Measurements from ENCODE around the gene TEAD1. TPM values are rescaled to one million over a fixed set of nuclear protein-coding genes. Genes with fewer than 3 reads are reported as not detected.
A peak's percentile ranks its signal among the peaks of the same experiment; 100 is the strongest.

Gene TEAD1
- total RNA-seq, 4 donors from 2014 or later: 184 to 272 (median 208) TPM

GRCh38 chr11:12799334-12799835 is 125.2 kb downstream of the TEAD1 start:
- Histone ChIP-seq H3K36me3 (peaks cover 0 to 6% of the 10 kb centered on the region in 2 donors), H3K27me3 (no peaks in the 10 kb centered on the region), H3K4me1 (peaks cover 3 to 65% (median 18%) of the 10 kb centered on the region in 3 donors), H3K27ac (peak overlapping the region in 2 of 4 donors; percentile 46 to 52), H3K9me3 (no peaks in the 10 kb centered on the region), H3K4me3 (no peak overlapping the region)
- no peak for ATAC-seq
- WGBS, 2 donors (ENCODE audit: low coverage in 1 of 2): 24 to 32% methylated on average over 4 of the region's 4 CpGs
- TF ChIP-seq POLR2A (IDR thresholded peaks at IDR 0.05) (no peak), CTCF (IDR thresholded peaks at IDR 0.05) (no peak), EP300 (IDR thresholded peaks at IDR 0.05) (no peak)

- H3K27me3 ChIP-seq: no peaks in the 10 kb centered on the region
- H3K4me1 ChIP-seq: peaks cover 3 to 73% (median 18%) of the 10 kb centered on the region in 3 donors
- TF ChIP-seq EP300 (IDR thresholded peaks at IDR 0.05) (no peak), POLR2AphosphoS5 (IDR thresholded peaks at IDR 0.05) (no peak), CTCF (IDR thresholded peaks at IDR 0.05) (no peak), POLR2A (IDR thresholded peaks at IDR 0.05) (no peak)
- H3K36me3 ChIP-seq: no peaks in the 10 kb centered on the region
- no peak overlapping the region for H3K4me3 ChIP-seq
- 33 to 40% methylated on average over 6 to 8 of the region's 8 CpGs for WGBS, 2 donors (ENCODE audit: low coverage in 1 of 2)
- H3K27ac ChIP-seq: peak overlapping the region; percentile 20 to 52 (median 45)
- ATAC-seq: no peak
- H3K9me3 ChIP-seq: no peaks in the 10 kb centered on the region
Measured at GRCh38 chr11:12800032-12800671, 125.9 kb downstream of the TEAD1 start.

GRCh38 chr11:12800871-12801270 is 126.7 kb downstream of the TEAD1 start:
- Histone ChIP-seq H3K4me3 (no peak overlapping the region), H3K36me3 (no peaks in the 10 kb centered on the region), H3K9me3 (no peaks in the 10 kb centered on the region), H3K27ac (peak overlapping the region; percentile 20 to 64 (median 49)), H3K27me3 (no peaks in the 10 kb centered on the region), H3K4me1 (peaks cover 3 to 75% (median 18%) of the 10 kb centered on the region in 3 donors)
- WGBS, 2 donors (ENCODE audit: low coverage in 1 of 2): 38 to 50% methylated on average over 2 of the region's 2 CpGs
- ATAC-seq: no peak
- TF ChIP-seq POLR2AphosphoS5 (IDR thresholded peaks at IDR 0.05): no peak

GRCh38 chr11:12801976-12802375 is 127.8 kb downstream of the TEAD1 start:
- H3K27me3 ChIP-seq: no peaks in the 10 kb centered on the region
- peak overlapping the region in 3 of 4 donors; percentile 64 to 76 (median 71) for H3K27ac ChIP-seq
- TF ChIP-seq CTCF (IDR thresholded peaks at IDR 0.05): no peak
- no peak for TF ChIP-seq EP300 (IDR thresholded peaks at IDR 0.05)
- TF ChIP-seq POLR2AphosphoS5 (IDR thresholded peaks at IDR 0.05): no peak
- no peak for TF ChIP-seq POLR2A (IDR thresholded peaks at IDR 0.05)
- H3K4me3 ChIP-seq: no peak overlapping the region
- 59 to 91% methylated on average over 1 of the region's 1 CpG for WGBS, 2 donors (ENCODE audit: low coverage in 1 of 2)
- H3K36me3 ChIP-seq: no peaks in the 10 kb centered on the region
- H3K9me3 ChIP-seq: no peaks in the 10 kb centered on the region
- H3K4me1 ChIP-seq: peaks cover 3 to 75% (median 18%) of the 10 kb centered on the region in 3 donors
- ATAC-seq: no peak

GRCh38 chr11:12802418-12803085 is 128.3 kb downstream of the TEAD1 start:
- TF ChIP-seq POLR2AphosphoS5 (IDR thresholded peaks at IDR 0.05) (peak; percentile 56), CTCF (IDR thresholded peaks at IDR 0.05) (no peak), EP300 (IDR thresholded peaks at IDR 0.05) (no peak), POLR2A (IDR thresholded peaks at IDR 0.05) (no peak)
- Histone ChIP-seq H3K9me3 (no peaks in the 10 kb centered on the region), H3K4me1 (peaks cover 3 to 75% (median 18%) of the 10 kb centered on the region in 3 donors), H3K27ac (peak overlapping the region; percentile 22 to 76 (median 68)), H3K4me3 (no peak overlapping the region), H3K36me3 (no peaks in the 10 kb centered on the region), H3K27me3 (no peaks in the 10 kb centered on the region)
- WGBS, 2 donors (ENCODE audit: low coverage in 1 of 2): 34 to 67% methylated on average over 3 to 16 of the region's 16 CpGs
- peak; percentile 54 for ATAC-seq

Data from gastroesophageal sphincter (tissue), 4 donors.